ENCODE measurements around the gene CTPS2. TPM values are rescaled to one million over a fixed set of nuclear protein-coding genes. Genes with fewer than 3 reads are reported as not detected.
"Not testable (repeated sequence)": the region's sequence is repeated elsewhere in the genome, so short reads cannot be mapped to it uniquely, and the experiment has no call there.

CTPS2 gene
- total and polyA plus RNA-seq, 2 experiments from 2014 or later, result 10.4 to 35.5 TPM

GRCh38 chrX:16628946-16629595 is 83.4 kb downstream of the CTPS2 start:
- H4K20me1 ChIP-seq (replicated peaks; ENCODE audit: insufficient read depth), result no peaks in the 10 kb centered on the region
- DNase-seq (ENCODE audit: low spot score) (peak; percentile 75), ATAC-seq (peak; percentile 93)
- H3K4me2 ChIP-seq, result peak overlapping the region; percentile 61
- peak overlapping the region; percentile 21; the same call in 1 of the 3 replicates for H3K4me3 Mint-ChIP-seq
- H3K27me3 ChIP-seq (ENCODE audit: insufficient read depth), result no peaks in the 10 kb centered on the region
- no peaks in the 10 kb centered on the region; the same call in 2 of the 3 replicates for H3K9me3 Mint-ChIP-seq
- H3K27ac ChIP-seq (ENCODE audit: low read depth), result peak overlapping the region; percentile 90; the same call in 1 of the 2 replicates
- TF ChIP-seq CTCF (conservative IDR thresholded peaks at IDR 0.05; ENCODE audit: low read depth in 2 of 2) (peak in 1 of 2 experiments; percentile 19; a peak in 1 of 4 replicates), ZNF114 (CRISPR knock-in tag; IDR thresholded peaks at IDR 0.05) (no peak)
- no peak overlapping the region for H2AFZ ChIP-seq
- no peaks in the 10 kb centered on the region for H3K36me3 ChIP-seq (ENCODE audit: insufficient read depth)
- H3K9me2 ChIP-seq (ENCODE audit: insufficient read depth), result no peaks in the 10 kb centered on the region
- H3F3A ChIP-seq (replicated peaks; ENCODE audit: low read depth), result no peaks in the 10 kb centered on the region
- peaks cover 13% of the 10 kb centered on the region for H3K4me1 ChIP-seq (ENCODE audit: insufficient read depth)
- H3K27ac Mint-ChIP-seq, result 0 out of 2 replicates have a peak overlapping the region, but pooled peaks have one; percentile 5
- H3K4me3 ChIP-seq, result peak overlapping the region; percentile 25; the same call in 1 of the 2 replicates
- H3K27me3 Mint-ChIP-seq (ENCODE audit: insufficient read depth, low read depth, poor library complexity), result peaks cover 11% of the 10 kb centered on the region
- peaks cover 23% of the 10 kb centered on the region for H3K36me3 Mint-ChIP-seq (ENCODE audit: low read depth)
- H3K79me2 ChIP-seq (replicated peaks; ENCODE audit: insufficient read depth), result no peaks in the 10 kb centered on the region
- H3K4me1 Mint-ChIP-seq, result peaks cover 20% of the 10 kb centered on the region

- not testable (repeated sequence) for H4K20me1 ChIP-seq (replicated peaks; ENCODE audit: insufficient read depth); H3K27ac ChIP-seq (ENCODE audit: low read depth); DNase-seq (ENCODE audit: low spot score); H3K27me3 ChIP-seq (ENCODE audit: insufficient read depth); H3K27ac Mint-ChIP-seq; H3K9me3 Mint-ChIP-seq; H3K4me3 ChIP-seq; ATAC-seq; H3K79me2 ChIP-seq (replicated peaks; ENCODE audit: insufficient read depth); H2AFZ ChIP-seq; H3K36me3 ChIP-seq (ENCODE audit: insufficient read depth); H3K9me2 ChIP-seq (ENCODE audit: insufficient read depth); H3F3A ChIP-seq (replicated peaks; ENCODE audit: low read depth)
- peaks cover 20% of the 10 kb centered on the region for H3K4me1 Mint-ChIP-seq
- Histone ChIP-seq H3K4me2 (0 out of 2 replicates have a peak overlapping the region, but pooled peaks have one; percentile 49), H3K4me1 (ENCODE audit: insufficient read depth) (peaks cover 13% of the 10 kb centered on the region)
- 0 out of 3 replicates have a peak overlapping the region, but pooled peaks have one; percentile 21 for H3K4me3 Mint-ChIP-seq
- peaks cover 11% of the 10 kb centered on the region for H3K27me3 Mint-ChIP-seq (ENCODE audit: insufficient read depth, low read depth, poor library complexity)
- peaks cover 23% of the 10 kb centered on the region for H3K36me3 Mint-ChIP-seq (ENCODE audit: low read depth)
These were observed 84.0 kb downstream of the CTPS2 start for GRCh38 chrX:16628511-16628910.

- H4K20me1 ChIP-seq (replicated peaks; ENCODE audit: insufficient read depth), result no peaks in the 10 kb centered on the region
- no peaks in the 10 kb centered on the region for H3K9me2 ChIP-seq (ENCODE audit: insufficient read depth)
- no peak for TF ChIP-seq ETS1 (IDR thresholded peaks at IDR 0.05)
- no peak for TF ChIP-seq JUNB (IDR thresholded peaks at IDR 0.05; ENCODE audit: unreplicated experiment)
- no peak for TF ChIP-seq NANOG (IDR thresholded peaks at IDR 0.05; ENCODE audit: borderline replicate concordance)
- no peak for TF ChIP-seq CREB1 (CRISPR knock-in tag; IDR thresholded peaks at IDR 0.05; ENCODE audit: low read depth)
- TF ChIP-seq POLR2AphosphoS5 (IDR thresholded peaks at IDR 0.05; ENCODE audit: low read depth), result no peak
These were observed 93.4 kb downstream of the CTPS2 start for GRCh38 chrX:16619024-16619423.

More at GRCh38 chrX:16619024-16619423, 93.4 kb downstream of the CTPS2 start:
- no peaks in the 10 kb centered on the region for H3F3A ChIP-seq (replicated peaks; ENCODE audit: low read depth)
- Mint-ChIP-seq H3K4me1 (peaks cover 3% of the 10 kb centered on the region; the same call in 1 of the 3 replicates), H3K4me3 (no peak overlapping the region), H3K27ac (no peak overlapping the region), H3K9me3 (no peaks in the 10 kb centered on the region), H3K27me3 (ENCODE audit: insufficient read depth, low read depth, poor library complexity) (no peaks in the 10 kb centered on the region), H3K36me3 (ENCODE audit: low read depth) (peaks cover 58% of the 10 kb centered on the region)
- no peaks in the 10 kb centered on the region for H3K79me2 ChIP-seq (replicated peaks; ENCODE audit: insufficient read depth)
- no peak overlapping the region for H3K27ac ChIP-seq (ENCODE audit: low read depth)
- ATAC-seq (no peak), DNase-seq (ENCODE audit: low spot score) (no peak)
- no peak overlapping the region for H3K4me2 ChIP-seq
- H2AFZ ChIP-seq, result no peak overlapping the region
- H3K27me3 ChIP-seq (ENCODE audit: insufficient read depth), result no peaks in the 10 kb centered on the region
- no peaks in the 10 kb centered on the region for H3K36me3 ChIP-seq (ENCODE audit: insufficient read depth)
- H3K4me1 ChIP-seq (ENCODE audit: insufficient read depth), result no peaks in the 10 kb centered on the region
- no peak overlapping the region for H3K4me3 ChIP-seq
